SK-N-SH (cell line): ENCODE data around the gene CLCN1.

Experiments used
- CHD2 ChIP-seq: fragments of 150-350 bp; IDR thresholded peaks from 2 replicates; pipeline ENCODE4 v1.6.1; 2018; ENCODE audit warnings: low read length; ENCODE audit not compliant: partially characterized antibody
- EZH2phosphoT487 ChIP-seq: fragments of 200-600 bp; sonication (generic); IDR thresholded peaks from 2 replicates; pipeline ENCODE4 v1.6.1; 2017; ENCODE audit warnings: low read depth, mixed run types, mild to moderate bottlenecking, antibody characterized with exemption, moderate library complexity, borderline replicate concordance
- MEF2A ChIP-seq: IDR thresholded peaks from 2 replicates; pipeline ENCODE4 v1.4.0; 2012; ENCODE audit warnings: low read depth, borderline replicate concordance
- MXI1 ChIP-seq: IDR thresholded peaks from 2 replicates; pipeline ENCODE4 v1.6.1; 2012; ENCODE audit warnings: mild to moderate bottlenecking, low read depth, low read length, improper control_type of control experiment
- POLR2AphosphoS5 ChIP-seq: IDR thresholded peaks from 2 replicates; pipeline ENCODE4 v1.6.1; 2012; ENCODE audit warnings: low read depth, low read length
- SMC3 ChIP-seq: IDR thresholded peaks from 2 replicates; pipeline ENCODE4 v1.6.1; 2012; ENCODE audit warnings: low read depth, low read length, improper control_type of control experiment
- TAF1 ChIP-seq: IDR thresholded peaks from 2 replicates; pipeline ENCODE4 v1.6.1; 2012; ENCODE audit warnings: low read depth, mild to moderate bottlenecking, low read length, moderate library complexity, borderline replicate concordance
- TF ChIP-seq, protein P1 (sequence below): fragments of 200-600 bp; sonication (generic); IDR thresholded peaks from 2 replicates; pipeline ENCODE4 v1.6.1; 2017; ENCODE audit warnings: antibody characterized with exemption, mild to moderate bottlenecking, moderate library complexity
- TF ChIP-seq, protein P2 (sequence below): IDR thresholded peaks from 2 replicates; pipeline ENCODE4 v1.4.0; 2012; ENCODE audit warnings: low read depth

DNA sequence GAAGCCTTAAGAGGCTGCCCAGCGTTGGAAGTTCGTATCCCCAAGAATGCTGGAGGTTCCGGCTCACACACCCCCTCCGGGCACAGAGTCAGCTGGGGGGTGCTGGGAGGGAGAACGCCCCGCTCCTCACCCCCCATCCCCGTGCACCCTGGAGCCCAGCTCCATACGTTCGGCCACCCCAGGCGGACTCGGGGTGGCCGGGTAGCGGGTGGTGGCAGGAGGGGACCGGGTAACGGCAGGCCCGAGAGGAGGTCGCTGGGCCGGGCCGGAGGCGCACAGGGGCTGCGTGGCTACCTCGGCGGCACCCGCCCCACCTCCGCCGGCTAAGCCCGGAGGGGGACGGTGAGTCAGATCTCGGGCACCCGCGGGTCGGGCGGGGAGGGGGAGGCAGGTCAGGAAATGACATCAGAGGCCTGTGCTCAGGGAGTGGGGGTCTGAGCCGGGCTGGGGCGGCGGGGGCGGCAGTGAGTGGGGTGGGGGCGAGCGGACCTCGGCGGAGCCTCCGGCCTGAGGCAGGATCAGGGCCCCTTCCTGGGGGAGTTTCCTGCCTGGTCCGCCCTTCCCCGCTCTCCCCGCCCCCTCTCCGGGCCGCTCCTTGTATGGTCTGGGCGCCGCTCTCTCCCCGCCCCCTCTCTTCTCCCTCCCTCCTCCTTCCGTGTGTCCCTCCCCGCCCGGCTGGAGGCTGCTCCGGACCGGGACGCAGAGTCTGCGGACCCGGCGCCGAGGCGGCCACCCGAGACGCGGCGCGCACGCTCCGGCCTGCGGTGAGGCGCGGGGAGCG is 64.9 kb downstream of the CLCN1 start, which contains the start of gene ZYX:
- TF ChIP-seq TAF1 (peak; percentile 93), MEF2A (no peak), POLR2AphosphoS5 (peak; percentile 58), SMC3 (no peak), CHD2 (peak; percentile 75), MXI1 (no peak), EZH2phosphoT487 (no peak)
- TF ChIP-seq, protein P1, sequence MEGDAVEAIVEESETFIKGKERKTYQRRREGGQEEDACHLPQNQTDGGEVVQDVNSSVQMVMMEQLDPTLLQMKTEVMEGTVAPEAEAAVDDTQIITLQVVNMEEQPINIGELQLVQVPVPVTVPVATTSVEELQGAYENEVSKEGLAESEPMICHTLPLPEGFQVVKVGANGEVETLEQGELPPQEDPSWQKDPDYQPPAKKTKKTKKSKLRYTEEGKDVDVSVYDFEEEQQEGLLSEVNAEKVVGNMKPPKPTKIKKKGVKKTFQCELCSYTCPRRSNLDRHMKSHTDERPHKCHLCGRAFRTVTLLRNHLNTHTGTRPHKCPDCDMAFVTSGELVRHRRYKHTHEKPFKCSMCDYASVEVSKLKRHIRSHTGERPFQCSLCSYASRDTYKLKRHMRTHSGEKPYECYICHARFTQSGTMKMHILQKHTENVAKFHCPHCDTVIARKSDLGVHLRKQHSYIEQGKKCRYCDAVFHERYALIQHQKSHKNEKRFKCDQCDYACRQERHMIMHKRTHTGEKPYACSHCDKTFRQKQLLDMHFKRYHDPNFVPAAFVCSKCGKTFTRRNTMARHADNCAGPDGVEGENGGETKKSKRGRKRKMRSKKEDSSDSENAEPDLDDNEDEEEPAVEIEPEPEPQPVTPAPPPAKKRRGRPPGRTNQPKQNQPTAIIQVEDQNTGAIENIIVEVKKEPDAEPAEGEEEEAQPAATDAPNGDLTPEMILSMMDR = no peak
- TF ChIP-seq, protein P2, sequence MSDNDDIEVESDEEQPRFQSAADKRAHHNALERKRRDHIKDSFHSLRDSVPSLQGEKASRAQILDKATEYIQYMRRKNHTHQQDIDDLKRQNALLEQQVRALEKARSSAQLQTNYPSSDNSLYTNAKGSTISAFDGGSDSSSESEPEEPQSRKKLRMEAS = peak; percentile 40; the same call in 1 of the 2 replicates
